ENCODE measurements around the gene RBM19.

Gene RBM19

GRCh38 chr12:113803759-113804140 is 162.4 kb downstream of the RBM19 start:
- no peak for DNase-seq (ENCODE audit: low read depth)

GRCh38 chr12:113802966-113803758 is 163.0 kb downstream of the RBM19 start:
- no peak for DNase-seq (ENCODE audit: low read depth)

GRCh38 chr12:113802000-113802749 is 163.9 kb downstream of the RBM19 start:
- no peak for DNase-seq (ENCODE audit: low read depth)

GRCh38 chr12:113800201-113800600 is 165.9 kb downstream of the RBM19 start:
- no peak for DNase-seq (ENCODE audit: low read depth)

- no peak for DNase-seq (ENCODE audit: low read depth)
These were observed 167.6 kb downstream of the RBM19 start for GRCh38 chr12:113798552-113798951.

- DNase-seq (ENCODE audit: low read depth) = no peak
These were observed 168.6 kb downstream of the RBM19 start for GRCh38 chr12:113797535-113797868.

- DNase-seq (ENCODE audit: low read depth) = no peak
These were observed 169.1 kb downstream of the RBM19 start for GRCh38 chr12:113796852-113797534.

- no peak for DNase-seq (ENCODE audit: low read depth)
These were observed 169.9 kb downstream of the RBM19 start for GRCh38 chr12:113796066-113796827.

GRCh38 chr12:113795445-113795844 is 170.7 kb downstream of the RBM19 start:
- no peak for DNase-seq (ENCODE audit: low read depth)

GRCh38 chr12:113794774-113795173 is 171.4 kb downstream of the RBM19 start:
- no peak for DNase-seq (ENCODE audit: low read depth)

- no peak for DNase-seq (ENCODE audit: low read depth)
These were observed 172.9 kb downstream of the RBM19 start for GRCh38 chr12:113793250-113793649.

GRCh38 chr12:113792450-113792849 is 173.7 kb downstream of the RBM19 start:
- no peak for DNase-seq (ENCODE audit: low read depth)

- DNase-seq (ENCODE audit: low read depth) = peak; percentile 76
These were observed 177.9 kb downstream of the RBM19 start for GRCh38 chr12:113788020-113788856.

GRCh38 chr12:113786107-113786506 is 180.0 kb downstream of the RBM19 start:
- DNase-seq (ENCODE audit: low read depth) = no peak

GRCh38 chr12:113783811-113784210 is 182.3 kb downstream of the RBM19 start:
- no peak for DNase-seq (ENCODE audit: low read depth)

GRCh38 chr12:113782873-113783272 is 183.3 kb downstream of the RBM19 start:
- DNase-seq (ENCODE audit: low read depth) = no peak

- DNase-seq (ENCODE audit: low read depth) = peak; percentile 54
These were observed 184.5 kb downstream of the RBM19 start for GRCh38 chr12:113781415-113782198.

GRCh38 chr12:113779774-113780173 is 186.4 kb downstream of the RBM19 start:
- DNase-seq (ENCODE audit: low read depth) = no peak

GRCh38 chr12:113778432-113779132 is 187.5 kb downstream of the RBM19 start:
- peak; percentile 16 for DNase-seq (ENCODE audit: low read depth)

GRCh38 chr12:113777751-113778150 is 188.4 kb downstream of the RBM19 start:
- no peak for DNase-seq (ENCODE audit: low read depth)

All from EH (cell line).